GM12872 (cell line): ENCODE results near the gene NME7.

Experiments used
- CTCF ChIP-seq: IDR thresholded peaks from 3 replicates; pipeline ENCODE4 v1.5.1; 2011; ENCODE audit warnings: low read depth, mild to moderate bottlenecking, low read length, moderate library complexity; ENCODE audit not compliant: insufficient read depth

The NME7 gene

GRCh38 chr1:169089776-169090175, 277.8 kb downstream of the NME7 start:
- no peak for TF ChIP-seq CTCF

GRCh38 chr1:169087876-169088275, 279.7 kb downstream of the NME7 start:
- no peak for TF ChIP-seq CTCF

- no peak for TF ChIP-seq CTCF
Observed at GRCh38 chr1:169086603-169087455, 280.8 kb downstream of the NME7 start.

- no peak for TF ChIP-seq CTCF
Observed at GRCh38 chr1:169085911-169086310, 281.7 kb downstream of the NME7 start.
